DND-41 (cell line): ENCODE results near the gene RILP.
A peak's percentile ranks its signal among the peaks of the same experiment; 100 is the strongest.

ENCODE experiments used
- ATAC-seq: fragments of 200-7000 bp; cut with Tn5 transposase; 3 replicates; pipeline ENCODE4 v1.9.1; 2021; ENCODE audit warnings: low read depth; ENCODE audit not compliant: insufficient read depth
- DNase-seq: peaks from one replicate; pipeline ENCODE4 v3.0.0-alpha.2; 2020
- H2AFZ ChIP-seq: 2 replicates; pipeline ENCODE4 v1.6.0; 2012; ENCODE audit warnings: low read depth, low read length
- H3K27ac ChIP-seq: 2 replicates; pipeline ENCODE4 v1.5.1; 2012; ENCODE audit warnings: low read length, inconsistent platforms
- H3K27me3 ChIP-seq: fragments of 200-600 bp; sonication (generic); 2 replicates; pipeline ENCODE4 v1.6.0; 2012; ENCODE audit warnings: low read length, mild to moderate bottlenecking, inconsistent platforms; ENCODE audit not compliant: insufficient read depth, poor library complexity
- H3K36me3 ChIP-seq: 2 replicates; pipeline ENCODE4 v1.5.1; 2012; ENCODE audit warnings: low read length, inconsistent platforms; ENCODE audit not compliant: insufficient read depth
- H3K4me1 ChIP-seq: 2 replicates; pipeline ENCODE4 v1.5.1; 2012; ENCODE audit warnings: mild to moderate bottlenecking, low read length; ENCODE audit not compliant: insufficient read depth
- H3K4me2 ChIP-seq: 2 replicates; pipeline ENCODE4 v1.6.0; 2012; ENCODE audit warnings: mild to moderate bottlenecking, moderate library complexity, low read length, inconsistent platforms; ENCODE audit not compliant: insufficient read depth
- H3K4me3 ChIP-seq, 2 experiments: fragments of 200-600 bp in 1 of 2; shearing (Covaris generic) in 1 of 2; 2 replicates each; pipeline ENCODE4 v1.5.1; 2012 to 2016; ENCODE audit warnings: inconsistent platforms in 2 of 2, low read length in 2 of 2, mild to moderate bottlenecking in 2 of 2, low read depth in 1 of 2, moderate library complexity in 1 of 2
- H3K79me2 ChIP-seq: 2 replicates; pipeline ENCODE4 v1.6.0; 2012; ENCODE audit warnings: low read length, inconsistent platforms; ENCODE audit not compliant: insufficient read depth
- H3K9ac ChIP-seq: 2 replicates; pipeline ENCODE4 v1.6.0; 2012; ENCODE audit warnings: low read depth, mild to moderate bottlenecking, inconsistent platforms, low read length, moderate library complexity
- H3K9me3 ChIP-seq: 2 replicates; pipeline ENCODE4 v1.5.1; 2012; ENCODE audit warnings: low read length, moderate library complexity, mild to moderate bottlenecking, inconsistent platforms; ENCODE audit not compliant: insufficient read depth, severe bottlenecking
- H4K20me1 ChIP-seq: 2 replicates; pipeline ENCODE4 v1.6.0; 2012; ENCODE audit warnings: low read length; ENCODE audit not compliant: insufficient read depth
- EZH2 ChIP-seq: IDR thresholded peaks from 3 replicates; pipeline ENCODE4 v1.6.1; 2012; ENCODE audit warnings: borderline replicate concordance, low read depth, mild to moderate bottlenecking, moderate library complexity, low read length, inconsistent platforms; ENCODE audit not compliant: severe bottlenecking
- TF ChIP-seq, protein P1 (sequence below): IDR thresholded peaks from 2 replicates; pipeline ENCODE4 v1.5.1; 2012; ENCODE audit warnings: borderline replicate concordance, low read length, moderate library complexity, mild to moderate bottlenecking; ENCODE audit not compliant: poor library complexity, severe bottlenecking; ENCODE audit errors: extremely low read depth

Gene RILP

DNA sequence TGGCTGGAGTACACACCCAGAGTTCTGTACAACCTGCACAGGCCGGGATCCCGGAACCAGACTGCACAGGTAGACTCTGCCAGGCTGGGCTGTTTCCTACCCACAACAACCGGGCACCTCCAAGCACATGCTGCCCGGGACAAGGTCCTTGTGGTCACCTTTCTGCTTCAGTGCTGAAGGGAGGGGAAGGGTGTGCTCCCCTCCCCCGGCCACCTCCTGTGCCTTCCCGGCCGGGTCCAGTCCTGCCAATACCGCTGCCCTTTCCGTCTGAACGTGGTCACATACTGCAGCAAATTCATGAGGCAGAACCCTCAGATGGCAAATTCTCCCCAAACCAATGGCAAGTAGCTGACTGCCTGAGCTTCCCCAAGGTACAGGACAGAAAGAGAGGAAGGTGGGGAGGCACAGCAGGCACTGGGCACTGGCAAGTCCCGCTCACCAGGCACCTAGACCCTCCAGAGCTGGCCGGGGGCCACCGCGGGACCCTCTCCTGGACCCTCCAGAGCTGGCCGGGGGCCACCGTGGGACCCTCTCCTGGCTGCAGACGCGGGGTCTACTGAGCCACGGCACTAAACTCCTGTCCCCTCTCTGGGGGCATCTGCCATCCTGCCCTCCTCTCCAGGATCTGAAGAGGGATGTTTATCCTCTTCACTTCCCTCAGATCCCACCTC, 43.9 kb downstream of the RILP start:
- H3K79me2 ChIP-seq, result no peaks in the 10 kb centered on the region
- DNase-seq (no peak), ATAC-seq (0 out of 3 replicates have a peak, but pooled peaks have one; percentile 17)
- peak overlapping the region; percentile 54 for H3K27ac ChIP-seq
- peaks cover 3% of the 10 kb centered on the region for H3K9me3 ChIP-seq
- TF ChIP-seq, protein P1, sequence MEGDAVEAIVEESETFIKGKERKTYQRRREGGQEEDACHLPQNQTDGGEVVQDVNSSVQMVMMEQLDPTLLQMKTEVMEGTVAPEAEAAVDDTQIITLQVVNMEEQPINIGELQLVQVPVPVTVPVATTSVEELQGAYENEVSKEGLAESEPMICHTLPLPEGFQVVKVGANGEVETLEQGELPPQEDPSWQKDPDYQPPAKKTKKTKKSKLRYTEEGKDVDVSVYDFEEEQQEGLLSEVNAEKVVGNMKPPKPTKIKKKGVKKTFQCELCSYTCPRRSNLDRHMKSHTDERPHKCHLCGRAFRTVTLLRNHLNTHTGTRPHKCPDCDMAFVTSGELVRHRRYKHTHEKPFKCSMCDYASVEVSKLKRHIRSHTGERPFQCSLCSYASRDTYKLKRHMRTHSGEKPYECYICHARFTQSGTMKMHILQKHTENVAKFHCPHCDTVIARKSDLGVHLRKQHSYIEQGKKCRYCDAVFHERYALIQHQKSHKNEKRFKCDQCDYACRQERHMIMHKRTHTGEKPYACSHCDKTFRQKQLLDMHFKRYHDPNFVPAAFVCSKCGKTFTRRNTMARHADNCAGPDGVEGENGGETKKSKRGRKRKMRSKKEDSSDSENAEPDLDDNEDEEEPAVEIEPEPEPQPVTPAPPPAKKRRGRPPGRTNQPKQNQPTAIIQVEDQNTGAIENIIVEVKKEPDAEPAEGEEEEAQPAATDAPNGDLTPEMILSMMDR, result no peak
- no peak for TF ChIP-seq EZH2
- H3K27me3 ChIP-seq, result no peaks in the 10 kb centered on the region
- peaks cover 38% of the 10 kb centered on the region for H3K36me3 ChIP-seq
- H2AFZ ChIP-seq, result no peak overlapping the region
- no peak overlapping the region for H3K9ac ChIP-seq
- H3K4me2 ChIP-seq, result no peak overlapping the region
- no peaks in the 10 kb centered on the region for H4K20me1 ChIP-seq
- H3K4me3 ChIP-seq, result no peak overlapping the region
- 0 out of 2 replicates have a peak, but pooled peaks cover 4% of the 10 kb centered on the region for H3K4me1 ChIP-seq

DNA sequence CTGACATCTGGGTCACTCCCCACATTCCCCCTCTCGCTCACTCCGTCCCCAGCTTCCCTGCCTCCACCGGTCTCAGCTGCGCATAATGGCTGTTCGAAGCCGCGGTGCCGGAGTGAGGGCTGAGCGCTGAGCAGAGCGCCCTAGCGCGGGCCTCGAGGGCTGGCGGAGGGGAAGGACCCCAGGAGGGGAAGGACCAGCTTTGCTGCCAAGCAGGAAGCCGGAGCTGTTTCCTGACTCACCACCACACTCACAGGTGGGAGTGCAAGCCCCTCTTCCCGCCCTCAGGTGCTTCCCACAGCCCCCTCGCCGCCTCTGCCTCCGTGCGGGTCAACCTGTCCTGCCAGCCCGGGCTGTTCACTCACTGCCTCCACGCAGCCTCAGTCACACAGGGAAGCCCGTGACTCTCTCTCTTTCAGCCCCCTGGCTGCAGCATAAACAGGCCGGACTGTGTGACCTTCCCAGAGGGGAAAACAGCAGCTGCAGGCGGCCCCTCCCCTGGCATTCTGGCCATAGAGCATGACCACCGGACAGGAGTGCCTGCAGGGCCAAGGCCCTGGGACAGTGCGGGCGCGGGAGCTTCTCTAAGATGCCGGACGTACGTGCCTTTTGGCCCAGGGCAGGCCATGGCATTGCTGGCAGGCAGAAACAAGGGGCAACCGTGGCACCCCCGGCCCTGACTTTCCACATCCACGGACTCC, 44.7 kb downstream of the RILP start:
- peak overlapping the region; percentile 54 for H3K27ac ChIP-seq
- ATAC-seq (no peak), DNase-seq (no peak)
- H3K9ac ChIP-seq, result no peak overlapping the region
- H3K79me2 ChIP-seq, result no peaks in the 10 kb centered on the region
- no peak overlapping the region for H2AFZ ChIP-seq
- H3K36me3 ChIP-seq, result peaks cover 32% of the 10 kb centered on the region
- TF ChIP-seq, protein P1, result no peak
- TF ChIP-seq EZH2, result no peak
- no peak overlapping the region for H3K4me3 ChIP-seq
- no peaks in the 10 kb centered on the region for H4K20me1 ChIP-seq
- peaks cover 3% of the 10 kb centered on the region for H3K9me3 ChIP-seq
- 0 out of 2 replicates have a peak, but pooled peaks cover 6% of the 10 kb centered on the region for H3K4me1 ChIP-seq
- no peak overlapping the region for H3K4me2 ChIP-seq
- H3K27me3 ChIP-seq, result no peaks in the 10 kb centered on the region

DNA sequence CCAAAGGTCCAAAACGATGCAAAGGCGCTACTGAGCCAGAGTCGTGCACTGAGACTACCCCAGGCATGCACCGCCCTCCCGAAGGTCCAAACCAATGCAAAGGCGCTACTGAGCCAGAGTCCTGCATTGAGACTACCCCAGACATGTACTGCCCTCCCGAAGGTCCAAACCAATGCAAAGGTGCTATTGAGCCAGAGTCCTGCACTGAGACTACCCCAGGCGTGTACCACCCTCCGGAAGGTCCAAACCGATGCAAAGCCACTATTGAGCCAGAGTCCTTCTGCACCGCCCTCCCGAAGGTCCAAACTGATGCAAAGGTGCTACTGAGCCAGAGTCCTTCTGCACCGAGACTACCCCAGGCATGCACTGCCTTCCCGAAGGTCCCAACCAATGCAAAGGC, 48.1 kb downstream of the RILP start:
- DNase-seq (no peak), ATAC-seq (no peak)
- Histone ChIP-seq H3K4me2 (no peak overlapping the region), H3K79me2 (peaks cover 15% of the 10 kb centered on the region; the same call in 1 of the 2 replicates), H4K20me1 (no peaks in the 10 kb centered on the region), H3K36me3 (peaks cover 35% of the 10 kb centered on the region), H3K9me3 (peaks cover 3% of the 10 kb centered on the region), H3K4me3 (no peak overlapping the region), H2AFZ (no peak overlapping the region), H3K27me3 (no peaks in the 10 kb centered on the region), H3K27ac (peak overlapping the region; percentile 37; the same call in 1 of the 2 replicates), H3K4me1 (0 out of 2 replicates have a peak, but pooled peaks cover 6% of the 10 kb centered on the region), H3K9ac (no peak overlapping the region)
- TF ChIP-seq, protein P1, result no peak
- no peak for TF ChIP-seq EZH2
